Astrocyte (in vitro differentiated cells and primary cell): ENCODE measurements around the gene APIP. TPM values are rescaled to one million over a fixed set of nuclear protein-coding genes. Genes with fewer than 3 reads are reported as not detected.
"Not testable (repeated sequence)": the region's sequence is repeated elsewhere in the genome, so short reads cannot be mapped to it uniquely, and the experiment has no call there.

ENCODE experiments used
- DNase-seq: peaks from one replicate; pipeline ENCODE4 v3.0.0-alpha.2; 2010; ENCODE audit warnings: low read depth
- FAIRE-seq: peaks from 2 replicates; lab custom pipeline; 2011; peaks lifted over from hg19 to GRCh38; lab: Jason Lieb, UNC
- H2AFZ ChIP-seq: 2 replicates; pipeline ENCODE4 v1.6.0; 2012; ENCODE audit warnings: low read depth, low read length, inconsistent platforms
- H3K27ac ChIP-seq: 2 replicates; pipeline ENCODE4 v1.5.1; 2011; ENCODE audit warnings: low read depth, low read length, inconsistent platforms
- H3K27me3 ChIP-seq: 2 replicates; pipeline ENCODE4 v1.6.0; 2011; ENCODE audit warnings: low read length, inconsistent platforms; ENCODE audit not compliant: insufficient read depth
- H3K36me3 ChIP-seq: 2 replicates; pipeline ENCODE4 v1.5.1; 2011; ENCODE audit warnings: low read length, inconsistent platforms; ENCODE audit not compliant: insufficient read depth
- H3K4me1 ChIP-seq: 2 replicates; pipeline ENCODE4 v1.5.1; 2011; ENCODE audit warnings: low read length, inconsistent platforms; ENCODE audit not compliant: insufficient read depth
- H3K4me2 ChIP-seq: 2 replicates; pipeline ENCODE4 v1.6.0; 2012; ENCODE audit warnings: low read length, inconsistent platforms
- H3K4me3 ChIP-seq: 2 replicates; pipeline ENCODE4 v1.5.1; 2011; ENCODE audit warnings: low read depth, mild to moderate bottlenecking, low read length, inconsistent platforms; ENCODE audit not compliant: insufficient read depth
- H3K79me2 ChIP-seq: 2 replicates; pipeline ENCODE4 v1.6.0; 2012; ENCODE audit warnings: mild to moderate bottlenecking, low read length, inconsistent platforms; ENCODE audit not compliant: insufficient read depth
- H3K9ac ChIP-seq: 2 replicates; pipeline ENCODE4 v1.6.0; 2012; ENCODE audit warnings: mild to moderate bottlenecking, low read length, inconsistent platforms
- H3K9me3 ChIP-seq: 2 replicates; pipeline ENCODE4 v1.5.1; 2012; ENCODE audit warnings: low read depth, mild to moderate bottlenecking, low read length, inconsistent platforms; ENCODE audit not compliant: insufficient read depth
- H4K20me1 ChIP-seq: 2 replicates; pipeline ENCODE4 v1.6.0; 2012; ENCODE audit warnings: low read length, inconsistent platforms; ENCODE audit not compliant: insufficient read depth
- H3K27ac Mint-ChIP-seq: one replicate; pipeline ENCODE4 v1.8.0; 2021; ENCODE audit warnings: mild to moderate bottlenecking, mixed read lengths; ENCODE audit not compliant: unreplicated experiment
- H3K27me3 Mint-ChIP-seq: one replicate; pipeline ENCODE4 v1.8.0; 2021; ENCODE audit warnings: low read depth, mixed read lengths; ENCODE audit not compliant: unreplicated experiment
- H3K36me3 Mint-ChIP-seq: one replicate; pipeline ENCODE4 v1.8.0; 2021; ENCODE audit warnings: low read depth, mixed read lengths; ENCODE audit not compliant: unreplicated experiment
- H3K4me1 Mint-ChIP-seq: one replicate; pipeline ENCODE4 v1.8.0; 2021; ENCODE audit warnings: low read depth, mixed read lengths; ENCODE audit not compliant: unreplicated experiment
- H3K4me3 Mint-ChIP-seq: one replicate; pipeline ENCODE4 v1.8.0; 2021; ENCODE audit warnings: mild to moderate bottlenecking, moderate library complexity, mixed read lengths; ENCODE audit not compliant: unreplicated experiment
- H3K9me3 Mint-ChIP-seq: one replicate; pipeline ENCODE4 v1.8.0; 2021; ENCODE audit warnings: mild to moderate bottlenecking, mixed read lengths; ENCODE audit not compliant: unreplicated experiment
- EZH2 ChIP-seq: IDR thresholded peaks from 2 replicates; pipeline ENCODE4 v1.6.1; 2012; ENCODE audit warnings: mild to moderate bottlenecking, low read length, inconsistent platforms; ENCODE audit not compliant: insufficient read depth
- total RNA-seq: library from RNA; stranded (reverse); gene quantifications from 2 replicates; pipeline ENCODE4 v1.2.1, GENCODE V29; 2021
- TF ChIP-seq, protein P1 (sequence below): IDR thresholded peaks from 2 replicates; pipeline ENCODE4 v1.5.1; 2011; ENCODE audit warnings: low read depth, mild to moderate bottlenecking, inconsistent platforms, low read length, moderate library complexity; ENCODE audit not compliant: insufficient read depth

Gene APIP
- total RNA-seq, 1 donor from 2014 or later = 13.9 TPM

DNA sequence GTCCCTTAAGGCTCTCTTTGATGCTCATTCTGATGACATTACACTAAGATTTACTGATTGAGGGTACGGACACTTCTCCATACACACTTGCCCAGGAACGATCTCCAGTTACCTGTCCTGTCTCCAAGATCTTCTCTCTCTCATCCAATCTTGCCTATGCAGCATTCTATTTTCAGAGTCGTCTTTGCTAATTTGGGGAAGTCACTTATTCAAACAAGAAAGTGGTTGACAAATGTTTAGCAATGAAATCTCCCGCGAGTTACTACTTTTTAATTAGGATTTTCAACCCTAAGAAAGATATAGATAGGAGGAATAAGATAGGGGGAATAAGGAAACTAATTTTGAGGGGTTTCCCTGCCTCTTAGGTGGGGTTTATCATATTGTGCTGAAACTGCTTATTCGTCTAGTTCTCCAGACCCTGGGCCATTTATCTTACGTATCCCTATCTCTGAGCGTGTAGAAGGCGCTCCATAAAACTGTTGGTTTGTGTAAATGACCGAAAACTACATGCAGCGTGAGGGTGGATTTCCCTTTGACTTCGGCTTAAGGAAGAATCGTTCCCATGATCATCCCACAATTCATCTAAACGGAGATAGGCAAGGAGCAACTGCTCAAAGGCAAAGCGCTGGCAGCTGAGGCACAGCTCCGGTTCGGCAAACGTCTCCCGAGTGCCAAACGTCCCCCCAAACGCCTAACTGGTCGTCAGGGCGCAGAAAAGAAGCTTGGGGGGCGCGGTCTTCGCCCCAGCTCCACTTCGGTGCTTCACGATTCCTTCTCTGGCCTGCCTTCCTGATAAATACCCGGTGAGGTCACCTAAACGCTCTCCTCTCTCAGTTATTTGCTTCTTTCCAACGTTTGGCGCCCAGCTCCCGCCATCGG lies 804 bp downstream of the APIP start:
- H3K9me3 ChIP-seq = no peaks in the 10 kb centered on the region
- no peaks in the 10 kb centered on the region for H3K36me3 ChIP-seq
- peak overlapping the region; percentile 88 for H3K27ac ChIP-seq
- H3K4me2 ChIP-seq = peak overlapping the region; percentile 95
- Mint-ChIP-seq H3K4me1 (peaks cover 10% of the 10 kb centered on the region), H3K27me3 (no peaks in the 10 kb centered on the region), H3K9me3 (no peaks in the 10 kb centered on the region), H3K36me3 (peaks cover 4% of the 10 kb centered on the region), H3K4me3 (peak overlapping the region; percentile 96), H3K27ac (peak overlapping the region; percentile 75)
- no peaks in the 10 kb centered on the region for H3K27me3 ChIP-seq
- peaks cover 60% of the 10 kb centered on the region for H3K79me2 ChIP-seq
- peak overlapping the region; percentile 98 for H3K9ac ChIP-seq
- DNase-seq = peak; percentile 37
- peaks cover 8% of the 10 kb centered on the region for H4K20me1 ChIP-seq
- peak overlapping the region; percentile 93 for H2AFZ ChIP-seq
- H3K4me1 ChIP-seq = peaks cover 11% of the 10 kb centered on the region
- H3K4me3 ChIP-seq = peak overlapping the region; percentile 91
- no peak for TF ChIP-seq EZH2
- TF ChIP-seq, protein P1, sequence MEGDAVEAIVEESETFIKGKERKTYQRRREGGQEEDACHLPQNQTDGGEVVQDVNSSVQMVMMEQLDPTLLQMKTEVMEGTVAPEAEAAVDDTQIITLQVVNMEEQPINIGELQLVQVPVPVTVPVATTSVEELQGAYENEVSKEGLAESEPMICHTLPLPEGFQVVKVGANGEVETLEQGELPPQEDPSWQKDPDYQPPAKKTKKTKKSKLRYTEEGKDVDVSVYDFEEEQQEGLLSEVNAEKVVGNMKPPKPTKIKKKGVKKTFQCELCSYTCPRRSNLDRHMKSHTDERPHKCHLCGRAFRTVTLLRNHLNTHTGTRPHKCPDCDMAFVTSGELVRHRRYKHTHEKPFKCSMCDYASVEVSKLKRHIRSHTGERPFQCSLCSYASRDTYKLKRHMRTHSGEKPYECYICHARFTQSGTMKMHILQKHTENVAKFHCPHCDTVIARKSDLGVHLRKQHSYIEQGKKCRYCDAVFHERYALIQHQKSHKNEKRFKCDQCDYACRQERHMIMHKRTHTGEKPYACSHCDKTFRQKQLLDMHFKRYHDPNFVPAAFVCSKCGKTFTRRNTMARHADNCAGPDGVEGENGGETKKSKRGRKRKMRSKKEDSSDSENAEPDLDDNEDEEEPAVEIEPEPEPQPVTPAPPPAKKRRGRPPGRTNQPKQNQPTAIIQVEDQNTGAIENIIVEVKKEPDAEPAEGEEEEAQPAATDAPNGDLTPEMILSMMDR = no peak
- FAIRE-seq = no peak

DNA sequence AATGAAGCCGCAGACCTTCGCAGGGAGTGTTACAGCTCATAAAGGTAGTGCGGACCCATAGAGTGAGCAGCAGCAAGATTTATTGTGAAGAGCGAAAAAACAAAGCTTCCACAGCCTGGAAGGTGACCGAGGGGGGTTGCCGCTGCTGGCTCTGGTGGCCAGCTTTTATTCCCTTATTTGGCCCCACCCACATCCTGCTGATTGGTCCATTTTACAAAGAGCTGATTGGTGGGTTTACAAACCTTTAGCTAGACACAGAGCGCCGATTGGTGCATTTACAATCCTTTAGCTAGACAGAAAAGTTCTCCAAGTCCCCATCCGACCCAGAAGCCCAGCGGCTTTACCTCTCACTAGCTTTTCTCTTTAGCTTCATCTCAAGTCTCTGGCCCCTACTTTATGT lies 2.6 kb downstream of the APIP start:
- Histone ChIP-seq H4K20me1 (peaks cover 14% of the 10 kb centered on the region), H3K79me2 (peaks cover 42% of the 10 kb centered on the region), H3K4me1 (peaks cover 10% of the 10 kb centered on the region)
- not testable (repeated sequence) for H3K36me3 Mint-ChIP-seq, H3K27ac ChIP-seq, H3K9ac ChIP-seq, H3K4me3 ChIP-seq, H3K4me1 Mint-ChIP-seq, H3K36me3 ChIP-seq, H3K9me3 ChIP-seq, H3K4me3 Mint-ChIP-seq, H3K9me3 Mint-ChIP-seq, DNase-seq, H3K27ac Mint-ChIP-seq, H3K27me3 Mint-ChIP-seq, H3K4me2 ChIP-seq, H3K27me3 ChIP-seq, H2AFZ ChIP-seq, FAIRE-seq

DNA sequence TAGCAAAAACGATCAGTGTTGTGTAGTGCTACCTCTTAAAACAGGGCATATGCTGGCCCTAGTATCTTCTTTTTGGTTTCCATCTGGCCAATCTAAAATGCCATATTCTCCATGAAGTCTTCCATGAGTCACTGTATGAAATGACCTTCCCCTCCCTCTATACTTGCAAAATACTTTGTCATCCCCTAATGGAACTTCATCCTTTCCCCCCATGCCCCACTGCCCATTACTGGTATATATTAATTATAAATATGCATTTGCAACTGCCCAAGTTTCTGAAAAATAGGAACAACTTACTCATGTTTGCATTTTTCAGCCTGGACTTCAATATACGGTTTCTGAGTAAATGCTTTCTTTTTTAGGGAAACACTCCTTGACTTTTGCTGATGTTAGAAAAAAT lies 4.5 kb downstream of the APIP start:
- Histone ChIP-seq H3K4me2 (no peak overlapping the region), H3K27me3 (no peaks in the 10 kb centered on the region), H3K79me2 (peaks cover 32% of the 10 kb centered on the region), H2AFZ (no peak overlapping the region), H3K4me1 (peaks cover 5% of the 10 kb centered on the region), H3K9me3 (no peaks in the 10 kb centered on the region), H3K9ac (no peak overlapping the region), H4K20me1 (peaks cover 15% of the 10 kb centered on the region), H3K4me3 (no peak overlapping the region), H3K36me3 (no peaks in the 10 kb centered on the region), H3K27ac (no peak overlapping the region)
- H3K27me3 Mint-ChIP-seq = no peaks in the 10 kb centered on the region
- no peak overlapping the region for H3K27ac Mint-ChIP-seq
- DNase-seq (no peak), FAIRE-seq (no peak)
- H3K4me1 Mint-ChIP-seq = peaks cover 2% of the 10 kb centered on the region
- no peak overlapping the region for H3K4me3 Mint-ChIP-seq
- H3K9me3 Mint-ChIP-seq = no peaks in the 10 kb centered on the region
- peaks cover 4% of the 10 kb centered on the region for H3K36me3 Mint-ChIP-seq
- TF ChIP-seq EZH2 = no peak
- TF ChIP-seq, protein P1 = no peak
